ENCODE data around the gene MBOAT2. TPM values are rescaled to one million over a fixed set of nuclear protein-coding genes. Genes with fewer than 3 reads are reported as not detected.

Gene MBOAT2
- total RNA-seq, 3 donors from 2014 or later (not counting 1 experiment from before 2014, with no cell fraction given): 2.9 to 18.4 (median 4.2) TPM

DNA sequence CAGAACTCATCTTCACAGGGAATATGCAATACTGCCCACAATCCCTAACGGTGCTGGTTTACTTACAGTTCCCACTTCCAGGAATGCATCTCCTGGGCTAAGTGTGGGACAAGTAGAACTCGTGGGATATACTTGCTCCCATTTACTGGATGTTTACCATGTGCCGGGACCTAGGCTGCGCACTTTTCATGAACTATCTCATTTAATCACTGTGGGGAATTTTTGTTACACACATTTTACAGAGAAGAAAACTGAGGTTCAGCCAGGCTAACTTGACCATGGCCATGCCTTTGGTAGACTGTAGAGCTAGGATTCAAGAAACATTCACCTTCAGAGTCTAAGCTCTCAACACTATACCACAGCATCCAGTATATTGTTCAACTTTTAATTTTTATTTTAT is 24.4 kb upstream of the MBOAT2 start:
- WGBS (ENCODE audit: insufficient coverage): 90% methylated on average over 4 of the region's 4 CpGs

DNA sequence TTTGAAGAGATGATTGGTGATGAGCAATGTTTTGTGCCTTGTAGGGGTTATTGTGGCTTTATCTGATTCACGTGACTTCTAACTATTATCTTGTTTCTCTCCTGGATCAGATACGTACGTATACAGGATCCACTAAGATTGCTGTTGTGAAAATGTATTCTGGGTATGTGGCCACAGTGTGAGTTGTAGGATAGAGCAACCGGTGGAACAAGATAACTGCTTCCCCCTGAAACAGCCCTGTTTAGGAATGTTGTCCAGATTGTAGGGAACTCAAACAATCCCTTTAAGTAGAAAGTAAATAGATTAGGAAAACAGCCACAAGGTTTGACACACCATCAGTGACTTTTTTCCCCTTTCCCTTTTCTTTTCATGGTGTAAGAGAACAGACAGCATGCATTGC is 22.3 kb upstream of the MBOAT2 start:
- Mint-ChIP-seq H3K27ac (no peak overlapping the region), H3K36me3 (no peaks in the 10 kb centered on the region), H3K27me3 (ENCODE audit: low read depth in 2 of 2) (peaks cover 6 to 50% of the 10 kb centered on the region in 2 donors), H3K9me3 (no peaks in the 10 kb centered on the region), H3K4me1 (no peaks in the 10 kb centered on the region), H3K4me3 (no peak overlapping the region)
- H3K27ac ChIP-seq (ENCODE audit: low read length): no peak overlapping the region
- 88% methylated on average over 4 of the region's 4 CpGs for WGBS (ENCODE audit: insufficient coverage)
- H3K27me3 ChIP-seq (ENCODE audit: control insufficient read depth, insufficient read depth, low read length): peaks cover 7% of the 10 kb centered on the region
- TF ChIP-seq, protein P1, sequence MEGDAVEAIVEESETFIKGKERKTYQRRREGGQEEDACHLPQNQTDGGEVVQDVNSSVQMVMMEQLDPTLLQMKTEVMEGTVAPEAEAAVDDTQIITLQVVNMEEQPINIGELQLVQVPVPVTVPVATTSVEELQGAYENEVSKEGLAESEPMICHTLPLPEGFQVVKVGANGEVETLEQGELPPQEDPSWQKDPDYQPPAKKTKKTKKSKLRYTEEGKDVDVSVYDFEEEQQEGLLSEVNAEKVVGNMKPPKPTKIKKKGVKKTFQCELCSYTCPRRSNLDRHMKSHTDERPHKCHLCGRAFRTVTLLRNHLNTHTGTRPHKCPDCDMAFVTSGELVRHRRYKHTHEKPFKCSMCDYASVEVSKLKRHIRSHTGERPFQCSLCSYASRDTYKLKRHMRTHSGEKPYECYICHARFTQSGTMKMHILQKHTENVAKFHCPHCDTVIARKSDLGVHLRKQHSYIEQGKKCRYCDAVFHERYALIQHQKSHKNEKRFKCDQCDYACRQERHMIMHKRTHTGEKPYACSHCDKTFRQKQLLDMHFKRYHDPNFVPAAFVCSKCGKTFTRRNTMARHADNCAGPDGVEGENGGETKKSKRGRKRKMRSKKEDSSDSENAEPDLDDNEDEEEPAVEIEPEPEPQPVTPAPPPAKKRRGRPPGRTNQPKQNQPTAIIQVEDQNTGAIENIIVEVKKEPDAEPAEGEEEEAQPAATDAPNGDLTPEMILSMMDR (IDR thresholded peaks at IDR 0.05): no peak
- intact Hi-C loops (cut with micrococcal nuclease): no loop called here
- ATAC-seq: no peak
- DNase-seq: no peak
- H3K9me3 ChIP-seq (ENCODE audit: control insufficient read depth, insufficient read depth, low read length): no peaks in the 10 kb centered on the region
- H3K4me3 ChIP-seq (ENCODE audit: low read length): no peak overlapping the region
- H3K4me1 ChIP-seq (ENCODE audit: control insufficient read depth, insufficient read depth, low read length): no peaks in the 10 kb centered on the region
- no peaks in the 10 kb centered on the region for H3K36me3 ChIP-seq (ENCODE audit: control insufficient read depth, insufficient read depth, low read length)

More for the DNA sequence above, 24.4 kb upstream of the MBOAT2 start:
- no peak overlapping the region for H3K27ac Mint-ChIP-seq
- intact Hi-C loops (cut with micrococcal nuclease): no loop called here
- no peak for ATAC-seq
- Histone ChIP-seq H3K4me3 (ENCODE audit: low read length) (no peak overlapping the region), H3K27ac (ENCODE audit: low read length) (no peak overlapping the region), H3K9me3 (ENCODE audit: control insufficient read depth, insufficient read depth, low read length) (no peaks in the 10 kb centered on the region), H3K4me1 (ENCODE audit: control insufficient read depth, insufficient read depth, low read length) (no peaks in the 10 kb centered on the region), H3K27me3 (ENCODE audit: control insufficient read depth, insufficient read depth, low read length) (no peaks in the 10 kb centered on the region), H3K36me3 (ENCODE audit: control insufficient read depth, insufficient read depth, low read length) (no peaks in the 10 kb centered on the region)
- H3K4me1 Mint-ChIP-seq: no peaks in the 10 kb centered on the region
- TF ChIP-seq, protein P1 (IDR thresholded peaks at IDR 0.05): no peak
- H3K4me3 Mint-ChIP-seq: no peak overlapping the region
- H3K36me3 Mint-ChIP-seq: no peaks in the 10 kb centered on the region
- no peak for DNase-seq
- H3K27me3 Mint-ChIP-seq (ENCODE audit: low read depth in 2 of 2): peaks cover 12 to 33% of the 10 kb centered on the region in 2 donors
- no peaks in the 10 kb centered on the region for H3K9me3 Mint-ChIP-seq

DNA sequence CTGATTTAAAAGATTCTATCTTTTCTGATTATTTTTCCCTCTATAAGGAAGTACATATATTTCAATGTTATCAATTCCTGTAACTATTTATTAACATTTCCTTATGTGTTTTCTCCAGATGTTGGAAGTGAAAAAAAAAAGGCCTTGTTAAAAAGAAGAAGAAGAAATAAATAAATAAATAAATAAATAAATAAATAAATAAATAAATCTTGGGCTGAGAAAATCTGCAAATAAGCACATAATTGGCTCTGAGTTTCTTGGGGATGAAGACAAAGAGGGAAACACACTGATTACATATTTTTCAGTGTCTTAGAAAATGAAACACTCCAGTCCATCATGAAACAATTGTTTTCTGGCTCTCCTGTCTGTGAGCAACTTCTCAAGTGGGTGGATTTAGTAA is 21.1 kb upstream of the MBOAT2 start:
- ATAC-seq: no peak

More for the DNA sequence above, 21.1 kb upstream of the MBOAT2 start:
- H3K27me3 Mint-ChIP-seq (ENCODE audit: low read depth in 2 of 2): peaks cover 6 to 58% of the 10 kb centered on the region in 2 donors
- Histone ChIP-seq H3K4me1 (ENCODE audit: control insufficient read depth, insufficient read depth, low read length) (no peaks in the 10 kb centered on the region), H3K4me3 (ENCODE audit: low read length) (no peak overlapping the region), H3K9me3 (ENCODE audit: control insufficient read depth, insufficient read depth, low read length) (no peaks in the 10 kb centered on the region), H3K27me3 (ENCODE audit: control insufficient read depth, insufficient read depth, low read length) (peaks cover 7% of the 10 kb centered on the region), H3K36me3 (ENCODE audit: control insufficient read depth, insufficient read depth, low read length) (no peaks in the 10 kb centered on the region), H3K27ac (ENCODE audit: low read length) (no peak overlapping the region)
- no peak for DNase-seq
- no peak overlapping the region for H3K4me3 Mint-ChIP-seq
- no peaks in the 10 kb centered on the region for H3K4me1 Mint-ChIP-seq
- TF ChIP-seq, protein P1 (IDR thresholded peaks at IDR 0.05): no peak
- H3K9me3 Mint-ChIP-seq: no peaks in the 10 kb centered on the region
- intact Hi-C loops (cut with micrococcal nuclease): no loop called here
- no peak overlapping the region for H3K27ac Mint-ChIP-seq
- no peaks in the 10 kb centered on the region for H3K36me3 Mint-ChIP-seq
